HG03469 (cell line): ENCODE results near the gene TOM1L2.
"Not testable (repeated sequence)": the region's sequence is repeated elsewhere in the genome, so short reads cannot be mapped to it uniquely, and the experiment has no call there.

Experiments
- ATAC-seq: cut with Tn5 transposase; IDR thresholded peaks from one replicate; pipeline ENCODE4 v1.9.1; 2021; ENCODE audit warnings: mild to moderate bottlenecking, moderate library complexity, moderate number of reproducible peaks; ENCODE audit not compliant: unreplicated experiment

Gene TOM1L2

GRCh38 chr17:17926036-17926435, 46.2 kb downstream of the TOM1L2 start:
- no peak for ATAC-seq

DNA sequence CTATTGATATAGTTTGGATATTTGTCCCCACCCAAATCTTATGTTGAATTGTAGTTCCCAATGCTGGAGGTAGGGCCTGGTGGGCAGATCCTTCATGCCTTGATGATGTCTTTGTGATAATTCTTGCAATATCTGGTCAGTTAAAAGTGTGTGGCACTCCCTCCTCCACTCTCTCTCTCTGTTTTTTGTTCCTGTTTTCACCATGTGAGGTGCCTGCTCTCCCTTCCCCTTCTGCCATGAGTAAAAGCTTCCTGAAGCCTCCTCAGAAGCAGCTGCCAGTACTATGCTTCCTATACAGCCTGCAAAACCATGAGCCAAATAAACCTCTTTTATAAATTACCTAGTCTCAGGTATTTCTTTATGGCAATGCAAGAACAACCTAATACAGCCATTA, 47.3 kb downstream of the TOM1L2 start:
- no peak for ATAC-seq

- ATAC-seq, result no peak
Measured at GRCh38 chr17:17924131-17924856, 47.9 kb downstream of the TOM1L2 start.

DNA sequence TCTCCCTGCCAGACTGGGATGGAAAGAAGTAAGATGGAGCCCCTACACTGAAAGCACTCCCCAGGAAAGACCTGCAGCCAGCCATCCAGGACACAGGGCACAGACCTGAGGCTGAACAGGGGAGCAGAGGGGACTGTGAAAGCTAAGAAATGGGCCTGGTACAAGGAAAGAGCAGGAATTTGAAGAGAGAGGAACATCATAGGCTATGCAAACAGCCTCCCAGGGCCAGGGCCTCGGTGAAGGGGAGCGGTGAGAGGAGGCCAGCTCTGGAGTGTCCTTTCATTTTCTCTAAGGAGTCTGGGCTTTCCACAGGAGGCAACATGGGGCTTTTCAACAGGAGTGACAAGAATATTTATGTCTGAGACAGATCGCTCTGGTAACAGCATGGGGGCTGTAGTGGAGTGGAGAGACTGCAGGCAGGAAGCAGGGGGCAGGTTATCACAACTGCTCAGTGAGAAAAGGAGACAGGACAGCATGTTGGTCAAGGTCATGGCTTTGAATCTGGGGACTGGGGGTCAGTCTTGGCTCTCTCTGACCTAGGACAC, 50.1 kb downstream of the TOM1L2 start:
- no peak for ATAC-seq

- no peak for ATAC-seq
Measured at GRCh38 chr17:17921192-17922069, 50.8 kb downstream of the TOM1L2 start.

DNA sequence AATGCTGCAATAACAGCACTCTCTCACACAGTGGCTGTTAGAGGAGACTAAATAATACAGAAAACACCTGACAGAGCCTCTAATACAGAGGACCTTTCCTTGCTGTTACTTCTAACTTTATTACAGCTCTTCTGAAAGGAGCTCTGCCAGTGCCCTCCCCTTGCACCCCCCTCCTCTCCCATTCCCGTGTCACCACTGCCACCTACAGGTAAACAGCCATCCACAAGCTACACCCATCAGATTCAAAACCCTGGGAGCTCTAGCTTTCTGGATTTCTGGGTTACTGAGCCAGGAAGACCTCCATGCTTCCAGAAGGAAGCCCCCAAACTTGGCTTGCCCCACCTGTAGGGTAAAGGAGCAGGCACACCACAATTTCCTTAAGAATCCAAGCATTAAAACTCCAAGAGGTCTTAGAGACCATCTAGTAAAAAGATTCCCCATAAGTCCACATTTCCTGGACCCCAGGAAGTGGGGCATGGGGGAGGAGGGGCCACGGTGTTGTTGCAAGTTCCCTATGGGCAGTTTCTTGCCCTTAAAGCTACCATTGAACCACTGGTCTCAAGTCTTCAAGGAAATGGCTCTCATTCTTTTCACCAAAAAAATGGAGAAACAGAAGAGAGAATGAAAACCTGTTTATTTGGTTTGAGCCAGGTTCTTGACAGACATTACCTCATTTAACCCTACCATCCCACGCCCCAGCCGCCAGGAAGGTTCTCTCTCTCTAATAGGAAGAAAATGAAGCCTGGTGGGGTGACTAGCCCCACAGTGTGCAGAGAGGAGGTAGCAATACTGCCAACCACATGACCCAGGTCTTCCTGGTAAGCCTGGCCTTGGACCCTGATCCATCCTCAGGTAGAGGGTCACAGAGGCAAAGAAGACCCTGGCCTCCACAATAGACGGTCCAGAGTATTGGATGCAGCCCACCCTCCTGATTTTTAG, 52.8 kb downstream of the TOM1L2 start:
- ATAC-seq, result no peak

DNA sequence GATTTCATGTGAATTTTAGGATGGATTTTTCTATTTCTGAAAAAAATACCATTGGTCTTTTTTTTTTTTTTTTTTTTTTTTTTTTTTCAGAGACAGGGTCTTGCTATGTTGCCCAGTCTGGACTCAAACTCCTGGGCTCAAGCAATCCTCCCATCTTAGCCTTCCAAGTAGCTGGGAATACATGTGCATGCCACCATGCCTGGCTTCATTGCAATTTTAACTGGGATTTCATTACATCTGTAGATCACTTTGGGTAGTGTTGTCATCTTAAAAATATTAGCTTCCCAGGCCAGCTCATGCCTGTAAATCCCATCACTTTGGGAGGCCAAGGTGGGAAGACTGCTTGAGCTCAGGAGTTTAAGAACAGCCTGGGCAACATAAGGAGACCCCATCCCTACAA, 54.8 kb downstream of the TOM1L2 start:
- no peak for ATAC-seq

DNA sequence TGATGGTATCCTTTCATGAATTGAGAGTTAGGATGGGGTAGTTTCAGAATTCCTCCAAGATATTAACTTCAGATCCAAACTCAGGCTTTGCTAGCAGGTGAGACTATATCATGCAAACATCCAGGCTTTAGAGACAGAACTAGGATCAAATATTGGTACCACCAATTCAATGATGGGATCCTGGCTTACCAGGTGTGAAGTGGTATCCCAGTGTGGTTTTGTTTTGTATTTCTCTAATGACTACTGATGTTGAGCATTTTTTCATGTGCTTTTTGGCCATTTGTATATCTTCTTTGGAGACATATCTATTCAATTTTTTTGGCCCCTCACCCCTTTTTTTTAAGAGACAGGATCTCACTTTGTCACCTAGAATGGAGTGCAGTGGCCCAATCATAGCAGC, 57.0 kb downstream of the TOM1L2 start:
- ATAC-seq, result no peak

GRCh38 chr17:17913695-17914332, 58.4 kb downstream of the TOM1L2 start:
- ATAC-seq, result no peak

DNA sequence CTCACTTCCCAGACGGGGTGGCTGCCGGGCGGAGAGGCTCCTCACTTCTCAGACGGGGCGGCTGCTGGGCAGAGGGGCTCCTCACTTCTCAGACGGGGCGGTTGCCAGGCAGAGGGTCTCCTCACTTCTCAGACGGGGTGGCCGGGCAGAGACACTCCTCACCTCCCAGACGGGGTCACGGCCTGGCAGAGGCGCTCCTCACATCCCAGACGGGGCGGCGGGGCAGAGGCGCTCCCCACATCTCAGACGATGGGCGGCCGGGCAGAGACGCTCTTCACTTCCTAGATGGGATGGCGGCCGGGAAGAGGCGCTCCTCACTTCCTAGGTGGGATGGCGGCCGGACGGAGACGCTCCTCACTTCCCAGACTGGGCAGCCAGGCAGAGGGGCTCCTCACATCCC, 59.9 kb downstream of the TOM1L2 start:
- ATAC-seq, result not testable (repeated sequence)

DNA sequence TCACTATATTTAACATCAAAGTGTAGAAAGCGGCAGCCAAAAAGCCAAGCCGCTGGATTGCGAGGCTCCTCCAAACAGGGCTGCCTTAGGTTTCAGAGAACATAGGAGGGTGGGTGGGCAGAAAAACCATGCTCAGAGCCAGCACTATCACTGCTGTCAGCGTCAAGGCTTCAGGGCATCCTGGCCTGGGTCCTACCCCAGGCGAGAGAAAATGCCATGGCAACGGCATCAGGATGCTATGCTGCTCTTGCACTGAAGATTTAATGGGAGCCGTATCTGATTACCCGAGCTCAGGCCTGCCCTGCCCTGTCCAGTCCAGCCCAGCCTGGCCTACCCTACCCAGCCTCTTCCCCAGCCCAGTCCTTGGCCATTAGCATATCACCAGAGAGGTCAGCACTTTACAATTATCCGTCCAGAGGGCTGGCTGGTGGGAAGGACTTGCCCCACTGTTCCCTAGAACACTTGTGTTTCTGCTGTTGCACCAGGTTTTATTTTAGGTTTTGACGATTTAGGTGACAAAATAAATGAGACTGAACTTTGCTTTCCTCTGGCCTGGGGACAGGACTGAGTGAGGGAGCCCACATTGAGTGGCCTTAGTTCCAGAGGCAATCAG, 61.1 kb downstream of the TOM1L2 start:
- ATAC-seq, result no peak

- no peak for ATAC-seq
Measured at GRCh38 chr17:17910060-17910459, 62.1 kb downstream of the TOM1L2 start.

- no peak for ATAC-seq
Measured at GRCh38 chr17:17909078-17909477, 63.1 kb downstream of the TOM1L2 start.

DNA sequence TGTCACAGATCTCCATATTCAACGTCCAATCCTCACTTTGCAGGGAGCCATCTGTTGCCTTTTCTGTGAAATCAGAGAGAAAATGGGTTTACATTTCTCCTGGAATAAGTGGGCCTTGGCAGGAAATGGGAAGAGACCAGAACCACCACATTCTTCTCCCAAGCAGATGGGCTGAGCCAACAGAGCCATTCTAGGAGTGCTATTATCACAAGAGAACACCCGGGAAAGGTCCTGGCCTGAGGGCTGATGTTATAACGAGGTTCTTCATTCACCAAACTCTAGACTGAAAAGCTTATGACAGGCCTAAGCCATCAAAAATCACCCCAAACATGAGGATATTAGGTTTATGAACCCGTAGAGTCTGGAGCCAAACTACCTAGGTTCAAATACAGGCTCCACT, 64.7 kb downstream of the TOM1L2 start:
- ATAC-seq, result no peak

GRCh38 chr17:17906418-17907215, 65.6 kb downstream of the TOM1L2 start:
- ATAC-seq, result no peak

- ATAC-seq, result no peak
Measured at GRCh38 chr17:17905036-17905320, 67.2 kb downstream of the TOM1L2 start.

- no peak for ATAC-seq
Measured at GRCh38 chr17:17904166-17905035, 67.8 kb downstream of the TOM1L2 start.

GRCh38 chr17:17902877-17903276, 69.3 kb downstream of the TOM1L2 start:
- ATAC-seq, result no peak
